Motor neuron (in vitro differentiated cells): Measurements from ENCODE around the gene KDM4C. TPM values are rescaled to one million over a fixed set of nuclear protein-coding genes. Genes with fewer than 3 reads are reported as not detected.
A peak's percentile ranks its signal among the peaks of the same experiment; 100 is the strongest.

Source experiments
- ATAC-seq, 8 experiments: fragments of 200-7000 bp; cut with Tn5 transposase; replicated peaks in 6 of 8; 2 replicates each; pipeline ENCODE4 v1.8.0; 2021; ENCODE audit warnings: mild to moderate bottlenecking in 8 of 8, moderate library complexity in 8 of 8
- H3K27ac ChIP-seq, 2 donors: fragments of 250-450 bp; sonication (Bioruptor Pico); 2 replicates each; pipeline ENCODE4 v1.9.0; 2021; ENCODE audit warnings: antibody characterized with exemption in 2 of 2, mild to moderate bottlenecking in 2 of 2, moderate library complexity in 1 of 2
- H3K4me1 ChIP-seq, 2 donors: fragments of 250-450 bp; sonication (Bioruptor Pico); replicated peaks in 1 of 2; 2 replicates each; pipeline ENCODE4 v1.6.1; 2021; ENCODE audit warnings: antibody characterized with exemption in 2 of 2, mild to moderate bottlenecking in 2 of 2, moderate library complexity in 1 of 2
- H3K4me3 ChIP-seq, 5 donors: fragments of 250-450 bp; sonication (Bioruptor Pico); 2 replicates each; pipeline ENCODE4 v1.9.0; 2021; ENCODE audit warnings: antibody characterized with exemption in 5 of 5, mild to moderate bottlenecking in 5 of 5, moderate library complexity in 4 of 5
- WGBS, 10 experiments: fragments of 450-650 bp; shearing (Covaris generic); methylation state at CpG; one replicate each; pipeline ENCODE4 v1.0.0; 2022; 5-methylcytosine and 5-hydroxymethylcytosine counted together
- in situ Hi-C, 9 experiments: fragments of 400-800 bp; cut with MboI; loops; one replicate each; pipeline ENCODE4 v1.15.0; 2021; ENCODE audit warnings: low sequenced_read_pairs in 9 of 9, low pct_unique_long_range_greater_than_20kb in 2 of 9; ENCODE audit not compliant: unreplicated experiment in 9 of 9
- total RNA-seq, 8 experiments: library from RNA; unstranded; fragments of 300-600 nt; gene quantifications; 2 replicates each; pipeline versions ENCODE4 v1.2.3 to v1.2.4, GENCODE V29; 2022

The KDM4C gene
- total RNA-seq, 8 experiments from 2014 or later, result 11.4 to 61.4 (median 25.6) TPM

DNA sequence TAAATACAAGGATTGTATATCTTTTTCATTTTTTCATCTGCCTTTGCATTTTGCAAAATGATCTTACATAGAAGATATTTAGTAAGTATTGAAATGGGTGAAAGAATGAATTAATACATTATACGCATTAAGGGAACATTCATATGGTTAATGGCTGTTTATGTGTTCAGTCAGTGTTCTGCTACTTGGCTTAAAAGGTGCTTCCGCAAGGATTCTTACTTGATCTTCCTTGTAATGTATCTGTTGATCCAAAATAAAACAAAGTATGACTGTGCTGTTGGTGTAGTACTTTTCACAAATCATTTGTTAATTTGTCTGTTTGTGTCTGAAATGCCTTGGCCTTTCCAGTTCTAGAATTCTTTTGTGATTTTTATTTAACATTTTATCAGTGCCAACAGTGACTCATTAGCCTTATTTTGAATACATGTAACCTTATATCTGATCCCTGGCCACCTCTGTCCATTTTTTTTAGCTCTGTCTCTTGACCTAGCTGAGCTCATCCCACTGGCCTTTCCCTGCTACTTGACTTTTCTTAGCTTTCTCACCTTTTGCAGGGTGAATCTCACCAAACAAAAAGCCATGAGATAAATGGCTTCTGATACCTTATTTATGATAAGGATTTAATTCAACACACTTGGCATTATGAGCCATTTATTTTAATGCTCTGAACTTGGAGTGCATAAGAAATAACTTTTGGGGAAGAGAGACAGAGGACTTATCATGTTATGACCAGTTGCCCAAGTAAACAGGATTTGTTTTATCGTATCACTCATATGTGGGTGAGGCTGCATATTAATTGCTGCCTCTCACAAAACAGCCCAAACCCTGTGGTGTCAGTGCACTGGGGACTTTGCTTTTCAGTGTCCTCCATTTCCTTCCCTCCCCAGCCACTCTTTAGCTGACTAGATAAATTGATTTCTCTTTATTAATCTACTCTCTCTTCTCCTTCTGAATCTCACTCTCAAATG lies 340.3 kb downstream of the KDM4C start:
- Histone ChIP-seq H3K4me1 (peaks cover 12 to 24% of the 10 kb centered on the region in 2 donors), H3K27ac (no peak overlapping the region), H3K4me3 (no peak overlapping the region)
- peak in 2 of 8 experiments; percentile 91 to 94 for ATAC-seq
- WGBS, 10 experiments, result 53 to 100% (median 94%) methylated on average over 1 to 3 of the region's 3 CpGs; no CpG with 5 or more reads in 1 of the 10 experiments
- in situ Hi-C loops, result no loop called here

DNA sequence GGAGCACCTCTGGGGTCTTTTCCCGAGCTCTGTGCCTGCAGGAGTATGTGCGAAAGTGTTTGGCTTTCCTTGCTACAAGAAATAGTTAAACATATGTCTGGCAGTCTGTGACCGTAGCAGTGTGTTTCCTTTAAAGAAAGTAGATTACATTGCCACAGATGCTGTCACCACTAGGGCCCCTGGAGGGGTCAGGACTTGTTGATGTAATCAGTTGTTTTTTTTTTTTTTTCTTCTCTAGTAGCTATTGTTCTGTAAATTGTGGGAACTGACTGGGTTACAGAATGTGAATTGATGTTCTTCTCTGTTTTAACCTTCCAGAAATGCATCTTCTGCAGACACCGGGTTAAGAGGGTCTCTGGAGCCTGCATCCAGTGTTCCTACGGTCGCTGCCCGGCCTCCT lies 345.6 kb downstream of the KDM4C start:
- Histone ChIP-seq H3K27ac (peak overlapping the region; percentile 43 to 64), H3K4me3 (no peak overlapping the region), H3K4me1 (peaks cover 18 to 20% of the 10 kb centered on the region in 2 donors)
- peak in 5 of 8 experiments; percentile 76 to 89 (median 84) for ATAC-seq
- in situ Hi-C loops, result no loop called here
- WGBS, 10 experiments, result 50 to 97% (median 70%) methylated on average over 2 to 7 of the region's 7 CpGs; no CpG with 5 or more reads in 2 of the 10 experiments

DNA sequence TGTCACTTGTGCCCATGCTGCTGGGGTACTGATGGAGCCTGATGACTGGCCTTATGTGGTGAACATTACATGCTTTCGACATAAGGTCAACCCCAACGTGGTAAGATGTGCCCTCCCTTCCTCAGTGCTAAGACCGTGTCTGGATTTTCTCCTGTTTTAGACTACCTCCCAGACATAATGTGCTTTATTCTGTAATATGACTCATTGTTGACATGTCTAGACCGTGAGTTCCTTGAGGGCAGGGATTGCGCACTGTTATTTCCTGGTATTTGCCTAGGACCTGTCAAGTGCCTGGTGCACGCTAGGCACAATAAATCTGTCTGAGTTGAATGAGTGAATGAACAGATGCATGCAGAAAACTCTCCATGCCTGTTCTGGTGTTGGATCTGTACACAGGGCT lies 346.0 kb downstream of the KDM4C start:
- in situ Hi-C loops, result no loop called here

DNA sequence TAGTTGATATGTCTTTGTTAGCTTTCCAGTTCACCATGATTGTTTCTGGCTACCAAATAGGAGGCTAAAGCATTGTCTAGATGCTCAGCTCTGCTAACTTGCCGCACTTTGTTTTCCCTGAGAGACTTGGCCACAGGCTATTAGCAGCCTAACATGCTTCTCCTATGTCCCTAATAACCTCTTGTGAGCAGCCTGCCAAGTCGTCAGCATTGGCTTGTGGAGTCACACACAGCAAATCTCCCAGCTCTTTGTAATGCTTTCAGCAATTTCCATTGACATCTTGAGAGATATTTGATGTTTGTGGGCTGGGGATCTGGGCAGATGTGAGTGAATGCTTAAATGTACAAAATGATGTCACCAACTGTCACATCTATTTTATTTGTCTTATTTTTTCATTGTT lies 346.9 kb downstream of the KDM4C start:
- H3K4me3 ChIP-seq, result no peak overlapping the region
- ATAC-seq, result peak in 5 of 8 experiments; percentile 69 to 84 (median 78)
- in situ Hi-C loops, result no loop called here
- H3K4me1 ChIP-seq, result peaks cover 16 to 20% of the 10 kb centered on the region in 2 donors
- H3K27ac ChIP-seq, result no peak overlapping the region
- WGBS, 10 experiments, result 70 to 100% (median 83%) methylated on average over 1 to 2 of the region's 2 CpGs; no CpG with 5 or more reads in 3 of the 10 experiments

More for the DNA sequence above, 346.0 kb downstream of the KDM4C start:
- H3K27ac ChIP-seq, result peak overlapping the region; percentile 43 to 64
- H3K4me1 ChIP-seq, result peaks cover 16 to 20% of the 10 kb centered on the region in 2 donors
- WGBS, 10 experiments, result 57 to 93% (median 83%) methylated on average over 2 to 6 of the region's 6 CpGs; no CpG with 5 or more reads in 3 of the 10 experiments
- no peak for ATAC-seq
- no peak overlapping the region for H3K4me3 ChIP-seq

DNA sequence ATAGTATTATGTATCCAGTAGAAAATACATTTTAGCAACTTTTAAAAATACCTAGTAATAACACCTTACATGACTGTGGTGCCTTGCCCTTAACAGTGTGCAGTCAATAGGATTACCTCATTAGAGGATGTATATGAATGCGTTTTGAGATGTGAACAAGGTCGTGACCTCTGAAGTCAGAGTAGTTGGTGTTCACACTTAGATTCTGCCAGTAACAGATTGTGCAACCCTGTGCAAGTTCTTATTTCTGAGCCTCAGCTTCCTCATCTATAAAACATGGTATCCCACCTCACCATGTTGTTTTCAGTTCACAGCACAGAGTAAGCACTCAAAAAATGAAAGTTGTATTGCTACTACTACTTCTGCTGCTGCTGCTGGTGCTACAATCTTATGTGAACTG lies 347.3 kb downstream of the KDM4C start:
- ATAC-seq, result peak in 5 of 8 experiments; percentile 23 to 42 (median 36)
- 84 to 100% (median 90%) methylated on average over 2 of the region's 2 CpGs; no CpG with 5 or more reads in 7 of the 10 experiments for WGBS, 10 experiments
- no peak overlapping the region for H3K4me3 ChIP-seq
- no peak overlapping the region for H3K27ac ChIP-seq
- in situ Hi-C loops, result no loop called here
- peaks cover 16 to 20% of the 10 kb centered on the region in 2 donors for H3K4me1 ChIP-seq

GRCh38 chr9:7108936-7109335 lies 351.2 kb downstream of the KDM4C start:
- Histone ChIP-seq H3K4me3 (no peak overlapping the region), H3K4me1 (peaks cover 8 to 10% of the 10 kb centered on the region in 2 donors), H3K27ac (no peak overlapping the region)
- in situ Hi-C loops, result no loop called here
- no peak for ATAC-seq

- Histone ChIP-seq H3K27ac (no peak overlapping the region), H3K4me1 (no peaks in the 10 kb centered on the region), H3K4me3 (no peak overlapping the region)
- 64 to 100% (median 86%) methylated on average over 1 to 3 of the region's 3 CpGs; no CpG with 5 or more reads in 2 of the 10 experiments for WGBS, 10 experiments
- no peak for ATAC-seq
- in situ Hi-C loops, result no loop called here
These were observed 353.6 kb downstream of the KDM4C start for GRCh38 chr9:7111413-7111812.

GRCh38 chr9:7115606-7116005 lies 357.8 kb downstream of the KDM4C start:
- no peak overlapping the region for H3K27ac ChIP-seq
- no peak for ATAC-seq

GRCh38 chr9:7117676-7118561 lies 360.1 kb downstream of the KDM4C start:
- no peaks in the 10 kb centered on the region for H3K4me1 ChIP-seq
- in situ Hi-C loops, result no loop called here
- H3K4me3 ChIP-seq, result no peak overlapping the region
- peak in 3 of 8 experiments; percentile 15 to 54 (median 44) for ATAC-seq
- no peak overlapping the region for H3K27ac ChIP-seq
- 32 to 97% (median 79%) methylated on average over 1 to 6 of the region's 6 CpGs for WGBS, 10 experiments

More at GRCh38 chr9:7115606-7116005, 357.8 kb downstream of the KDM4C start:
- H3K4me3 ChIP-seq, result no peak overlapping the region
- in situ Hi-C loops, result no loop called here
- no peaks in the 10 kb centered on the region for H3K4me1 ChIP-seq
- 60 to 100% (median 100%) methylated on average over 1 of the region's 1 CpG; no CpG with 5 or more reads in 7 of the 10 experiments for WGBS, 10 experiments

DNA sequence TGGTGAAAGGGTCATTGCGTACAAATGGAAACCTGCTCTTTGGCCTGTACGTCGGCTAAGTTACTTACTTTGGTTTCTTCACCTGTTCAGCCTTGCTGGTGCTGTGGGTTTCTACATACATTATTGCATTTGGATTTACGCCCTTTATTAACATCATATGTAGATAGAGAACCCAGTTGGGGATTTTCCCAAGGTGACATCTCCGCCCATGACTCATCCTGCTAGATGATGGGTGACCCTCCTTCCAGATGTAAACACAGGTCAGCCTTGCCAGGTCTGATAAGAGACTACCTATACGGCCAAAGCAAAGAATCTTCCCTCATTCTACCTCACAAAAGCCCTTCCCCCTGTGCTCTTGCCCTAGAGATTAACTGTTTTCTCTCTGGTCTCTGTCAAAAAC lies 360.9 kb downstream of the KDM4C start:
- Histone ChIP-seq H3K4me3 (no peak overlapping the region), H3K4me1 (no peaks in the 10 kb centered on the region), H3K27ac (no peak overlapping the region)
- 69 to 100% (median 87%) methylated on average over 2 to 6 of the region's 6 CpGs; no CpG with 5 or more reads in 1 of the 10 experiments for WGBS, 10 experiments
- ATAC-seq, result peak in 1 of 8 experiments; percentile 83
- in situ Hi-C loops, result no loop called here

DNA sequence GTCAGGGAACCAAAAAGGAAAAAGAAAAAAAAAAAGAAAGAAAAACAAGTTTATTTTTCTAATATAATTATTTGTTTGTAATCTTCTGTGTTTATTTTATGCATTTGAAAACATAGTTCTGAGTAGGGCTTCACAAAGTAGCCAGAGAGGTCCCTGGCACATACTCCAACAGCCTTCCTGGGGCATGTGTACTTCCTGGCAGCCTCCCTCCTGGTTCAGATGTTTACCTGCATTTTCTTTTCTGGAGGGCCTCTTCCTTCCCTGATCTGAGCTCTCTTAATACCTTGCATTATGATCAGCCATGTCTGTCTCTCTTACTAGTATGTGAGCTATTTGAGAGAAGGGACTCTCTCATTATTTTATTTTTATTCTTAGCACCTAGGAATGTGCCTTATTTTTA lies 361.8 kb downstream of the KDM4C start:
- Histone ChIP-seq H3K4me1 (no peaks in the 10 kb centered on the region), H3K4me3 (no peak overlapping the region), H3K27ac (no peak overlapping the region)
- in situ Hi-C loops, result no loop called here
- ATAC-seq, result no peak

- 80 to 100% (median 100%) methylated on average over 1 to 2 of the region's 2 CpGs for WGBS, 10 experiments
- H3K4me3 ChIP-seq, result no peak overlapping the region
- in situ Hi-C loops, result no loop called here
- H3K4me1 ChIP-seq, result no peaks in the 10 kb centered on the region
- no peak for ATAC-seq
- H3K27ac ChIP-seq, result no peak overlapping the region
These were observed 363.3 kb downstream of the KDM4C start for GRCh38 chr9:7121055-7121454.

- ATAC-seq, result no peak
- WGBS, 10 experiments, result 88 to 100% (median 89%) methylated on average over 1 of the region's 1 CpG; no CpG with 5 or more reads in 3 of the 10 experiments
- no peak overlapping the region for H3K4me3 ChIP-seq
- no peak overlapping the region for H3K27ac ChIP-seq
- in situ Hi-C loops, result no loop called here
- no peaks in the 10 kb centered on the region for H3K4me1 ChIP-seq
These were observed 363.9 kb downstream of the KDM4C start for GRCh38 chr9:7121664-7122063.
